ENCODE measurements around the gene FRMD1.

FRMD1 gene

DNA sequence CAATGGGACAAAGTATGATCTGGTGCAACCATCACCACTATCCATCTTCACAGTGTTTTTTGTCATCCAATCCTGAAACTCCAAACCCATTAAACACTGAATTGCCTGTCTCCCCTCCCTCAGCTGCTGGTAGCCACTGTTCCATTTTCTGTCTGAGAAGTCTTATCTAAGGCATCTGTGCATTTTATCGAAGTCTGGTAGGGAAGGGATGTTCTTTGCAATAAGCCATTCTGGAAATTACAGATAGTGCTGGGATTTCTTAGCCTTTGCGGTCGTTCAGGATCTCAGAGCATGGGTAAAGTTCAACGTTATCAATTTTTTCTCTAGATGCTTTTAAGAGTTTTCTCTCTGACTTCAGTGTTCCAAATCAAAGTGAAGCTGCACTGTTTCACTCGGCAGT, 57.4 kb downstream of the FRMD1 start:
- DNase-seq = no peak

DNA sequence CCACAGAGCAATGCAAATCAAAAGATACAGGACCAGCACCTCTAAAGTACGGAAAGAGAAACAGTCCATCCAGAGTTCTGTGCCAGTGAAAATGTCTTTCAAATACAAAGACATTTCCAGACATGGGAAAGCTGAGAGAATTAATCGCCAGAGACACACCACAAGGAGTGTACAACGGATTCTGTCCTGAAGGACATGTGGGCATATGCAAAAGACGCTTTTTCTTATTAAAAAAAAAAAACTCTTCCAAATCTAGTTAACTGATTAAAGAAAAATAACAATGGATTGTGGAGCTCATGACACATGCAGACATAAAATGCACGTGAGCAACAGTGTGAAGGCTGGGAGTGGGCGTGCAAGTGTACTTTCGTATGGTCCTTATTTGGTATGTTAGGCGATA, 58.8 kb downstream of the FRMD1 start:
- DNase-seq = no peak

DNA sequence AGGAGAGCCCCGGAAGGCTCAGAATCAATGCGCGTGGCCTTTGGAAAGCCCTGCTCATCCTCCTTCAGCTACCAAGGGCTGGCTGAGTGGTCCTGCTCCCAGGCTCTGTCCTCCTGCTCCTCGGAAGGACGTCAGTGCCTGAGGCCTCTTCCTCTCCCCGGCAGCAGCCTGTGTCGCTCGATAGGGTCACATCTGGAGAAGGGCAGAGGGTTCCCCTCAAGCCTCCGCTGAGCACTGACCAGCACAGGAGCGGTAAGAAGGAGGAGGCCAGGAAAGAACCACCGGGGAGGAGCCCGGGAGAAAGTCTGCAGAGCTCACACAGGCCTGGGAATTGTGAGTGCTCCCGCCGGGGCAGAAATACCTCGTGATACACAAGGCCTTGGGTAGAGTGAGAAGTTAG, 60.3 kb downstream of the FRMD1 start:
- no peak for DNase-seq

DNA sequence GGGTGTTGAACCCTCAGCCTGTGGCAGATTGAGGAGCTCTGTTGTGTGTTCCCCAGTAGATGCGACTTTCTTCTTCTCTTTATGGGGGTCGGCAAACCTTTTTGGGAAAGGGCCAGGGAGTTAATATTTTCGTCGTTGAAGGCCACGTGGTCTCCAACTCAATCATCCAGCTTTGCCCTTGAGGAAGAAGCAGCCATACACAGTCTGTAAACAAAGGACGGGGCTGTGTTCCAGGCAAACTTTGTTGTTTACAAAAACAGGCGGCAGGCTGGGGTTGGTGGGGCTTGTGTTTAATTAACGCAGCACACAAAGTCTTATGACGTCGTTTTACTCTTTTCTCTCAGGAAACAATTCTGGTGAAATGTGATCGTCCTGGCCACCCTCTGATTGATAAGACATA, 61.4 kb downstream of the FRMD1 start:
- no peak for DNase-seq

DNA sequence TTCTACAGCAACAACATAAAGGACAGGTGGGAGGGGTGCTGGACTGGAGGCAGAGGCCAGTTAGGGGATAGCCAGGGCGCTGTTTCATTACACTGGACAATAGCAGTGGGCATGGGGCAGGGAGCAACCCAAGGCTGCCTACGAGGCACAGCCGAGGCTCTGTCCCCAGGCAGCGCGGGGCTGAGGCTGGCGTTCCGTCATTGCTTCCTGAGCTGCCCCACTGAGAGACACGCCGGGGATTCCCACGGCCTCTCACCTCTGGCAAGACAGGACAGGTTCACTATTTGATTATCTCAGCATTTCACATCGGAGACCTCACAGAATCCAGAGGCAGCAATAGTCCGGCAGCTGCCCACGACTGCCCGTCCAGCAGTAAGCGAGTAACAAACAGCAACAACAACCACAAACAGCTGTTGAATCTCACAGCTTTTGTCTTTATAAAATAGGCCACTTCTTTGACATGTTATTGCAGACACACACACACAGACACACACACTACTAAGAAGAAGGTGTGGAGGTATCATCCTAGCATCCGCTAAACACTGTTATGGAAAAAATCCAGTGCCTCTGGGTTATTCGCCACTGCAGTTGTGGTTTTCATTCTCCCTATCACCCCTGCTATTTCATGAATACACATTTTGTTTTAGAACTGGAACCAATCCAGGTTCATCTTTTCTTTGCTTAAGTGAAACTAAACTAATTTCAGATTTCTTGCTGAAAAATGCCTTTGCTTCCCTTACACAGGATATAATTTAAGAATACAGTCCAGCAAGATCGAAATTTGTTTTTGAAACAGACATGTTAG, 62.1 kb downstream of the FRMD1 start:
- no peak for DNase-seq

DNA sequence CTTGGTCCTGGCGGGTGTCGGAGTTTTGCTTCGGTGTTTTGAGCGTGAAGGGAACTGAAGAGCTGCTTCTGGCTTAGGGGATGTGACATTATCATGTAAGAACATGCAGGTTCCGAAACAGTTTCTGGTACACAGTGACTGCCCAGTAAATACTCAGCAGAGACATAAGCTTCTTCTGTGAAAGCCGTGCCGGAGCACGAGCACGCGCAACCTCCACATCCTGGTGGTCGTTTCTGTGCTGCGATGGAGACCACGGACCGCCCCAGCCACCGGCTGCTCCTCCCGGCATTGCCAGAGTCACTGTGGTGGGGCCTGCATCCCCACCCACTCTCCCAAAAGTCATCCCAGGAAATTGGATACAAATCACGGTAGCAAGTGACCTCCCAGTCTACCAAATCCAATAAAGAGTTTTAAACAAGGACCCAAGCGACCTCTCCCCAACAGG, 62.8 kb downstream of the FRMD1 start:
- DNase-seq = no peak

DNA sequence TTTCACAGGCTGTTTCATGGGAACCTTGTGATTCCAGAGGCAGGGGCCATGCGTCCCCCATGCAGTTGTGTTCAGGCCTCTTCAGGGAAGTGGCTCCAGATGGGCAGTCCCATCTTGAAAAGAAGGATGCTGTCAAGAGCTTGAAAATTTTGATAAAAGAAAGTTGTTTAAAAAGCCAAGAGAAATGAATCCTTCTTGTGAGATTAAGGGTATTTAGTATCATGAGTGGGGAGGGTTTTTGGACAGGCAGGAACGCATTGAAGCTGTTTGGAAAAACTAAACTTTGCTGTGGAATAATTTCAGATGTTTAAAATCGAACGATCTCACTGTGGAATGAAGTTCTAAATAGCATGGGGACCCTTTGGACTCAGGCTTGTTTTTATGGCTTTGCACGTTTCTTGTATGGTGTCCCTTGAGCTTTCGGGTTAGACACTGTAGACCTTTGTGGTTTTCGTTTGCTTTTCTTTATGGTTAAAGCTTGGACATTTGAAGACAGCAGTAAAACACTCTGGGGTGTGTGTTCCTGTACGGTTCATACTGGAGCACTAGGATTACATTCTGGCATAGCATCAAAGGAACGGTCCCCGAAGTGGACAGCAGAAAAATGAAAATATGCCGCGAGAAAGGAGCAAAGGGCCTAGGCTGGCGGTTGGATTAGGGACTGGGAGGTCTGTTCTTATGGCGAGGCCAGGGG, 63.4 kb downstream of the FRMD1 start:
- DNase-seq = no peak

DNA sequence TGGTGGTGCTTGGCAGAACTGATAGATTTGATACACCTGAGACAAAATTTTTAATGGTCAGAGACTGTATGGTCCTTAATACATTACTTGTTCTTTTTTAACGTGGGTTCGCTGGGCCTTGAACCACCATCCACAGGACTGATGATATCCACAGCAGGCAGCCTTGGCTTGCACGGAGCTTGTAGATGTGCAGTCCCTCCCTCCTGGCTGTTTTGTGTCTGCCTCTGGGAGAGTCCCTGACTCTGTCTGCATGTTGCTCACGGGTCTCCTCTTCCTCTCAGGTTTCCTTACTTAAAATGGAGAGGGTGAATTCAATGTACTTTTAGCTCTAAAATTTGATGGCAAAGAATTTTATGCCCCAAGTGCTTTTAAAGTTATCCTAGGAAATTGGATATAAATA, 64.0 kb downstream of the FRMD1 start:
- no peak for DNase-seq

DNA sequence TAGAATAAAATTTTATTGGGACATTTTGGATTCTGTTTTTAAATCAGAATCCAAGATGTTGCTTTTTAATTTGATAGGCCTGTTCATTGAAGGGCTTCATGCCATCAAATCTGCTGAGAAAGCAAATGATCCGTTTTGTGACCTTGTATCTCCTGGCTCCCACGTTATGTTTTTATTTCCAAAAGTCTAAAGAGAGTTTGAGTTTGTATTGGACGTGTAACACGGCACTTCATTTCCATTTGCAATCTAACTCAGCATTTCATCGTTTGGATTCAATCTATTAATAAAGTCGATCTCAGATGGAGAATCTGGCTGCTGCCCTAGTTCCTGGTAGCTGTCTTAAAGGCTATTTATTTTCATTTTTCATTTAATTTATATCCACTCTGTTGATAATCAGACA, 64.6 kb downstream of the FRMD1 start:
- no peak for DNase-seq

DNA sequence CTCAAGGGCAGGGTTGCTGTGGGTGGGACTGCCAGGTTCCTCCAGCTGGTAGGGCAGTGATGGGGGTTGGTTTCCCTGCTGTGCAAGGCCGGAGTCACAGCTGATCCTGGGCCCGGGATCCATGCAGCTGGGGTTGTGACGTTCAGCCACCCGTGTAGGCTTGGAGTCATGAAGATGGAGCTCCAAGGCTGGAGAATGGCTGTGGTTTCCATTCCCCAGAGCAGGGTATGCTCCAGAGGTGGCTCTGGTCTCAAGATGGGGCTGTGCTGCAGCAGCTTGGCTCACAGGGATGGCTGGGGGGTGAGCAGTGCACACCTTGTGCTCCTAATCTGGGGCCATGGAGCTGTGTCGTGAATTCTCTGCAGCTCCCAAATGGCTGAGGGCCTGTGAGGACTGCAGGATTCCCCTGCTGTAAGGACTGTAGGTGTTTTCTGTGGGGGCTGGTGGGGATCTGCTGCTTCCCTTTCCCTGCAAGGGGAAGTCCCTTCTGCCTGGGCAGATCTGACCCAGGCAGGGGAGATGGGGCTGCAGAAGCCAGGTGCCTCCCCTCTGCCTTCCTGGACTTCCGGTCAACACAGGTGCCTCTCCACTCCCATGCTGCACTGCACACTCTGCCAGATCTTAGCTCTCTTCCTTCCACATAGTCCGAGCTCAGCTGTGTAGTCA, 65.6 kb downstream of the FRMD1 start:
- no peak for DNase-seq

DNA sequence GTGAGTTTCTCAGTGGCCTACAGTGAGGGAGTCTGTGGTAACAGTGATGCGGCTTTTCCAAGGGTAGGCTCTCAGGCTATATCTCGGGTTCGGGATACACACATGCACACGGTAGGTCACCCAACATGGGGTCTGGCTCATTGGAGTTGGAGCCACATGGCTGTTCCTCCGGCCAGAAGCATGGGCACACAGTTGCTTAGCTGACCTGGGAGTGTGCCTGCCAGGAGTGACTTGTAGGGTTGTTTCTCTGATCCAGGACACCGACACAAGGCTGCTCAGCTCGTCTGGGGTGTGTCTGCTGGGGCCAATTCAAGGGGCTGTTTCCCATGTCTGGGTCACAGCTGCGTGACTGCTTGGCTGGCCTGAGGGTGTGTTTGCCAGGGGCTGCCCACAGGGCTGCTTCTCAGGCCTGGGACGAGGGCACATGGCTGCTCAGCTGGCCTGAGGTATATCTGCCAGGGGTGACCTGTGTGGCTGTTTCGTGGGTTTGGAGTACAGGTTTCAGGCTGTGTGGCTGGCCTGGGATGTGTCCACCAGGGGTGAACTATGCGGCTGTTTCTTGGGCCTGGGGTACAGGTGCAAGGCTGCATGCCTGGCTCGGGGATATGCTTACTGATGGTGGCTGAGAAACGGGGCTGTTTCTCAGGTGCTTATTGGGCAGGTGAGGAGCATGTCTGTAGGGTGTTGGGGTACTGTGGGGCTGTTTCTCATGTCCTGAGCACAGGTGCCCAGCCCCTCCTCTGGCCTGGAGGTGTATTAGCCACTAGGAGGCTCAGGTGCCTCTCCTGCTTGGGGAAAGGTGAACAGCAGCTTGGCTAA, 66.4 kb downstream of the FRMD1 start:
- DNase-seq = no peak

DNA sequence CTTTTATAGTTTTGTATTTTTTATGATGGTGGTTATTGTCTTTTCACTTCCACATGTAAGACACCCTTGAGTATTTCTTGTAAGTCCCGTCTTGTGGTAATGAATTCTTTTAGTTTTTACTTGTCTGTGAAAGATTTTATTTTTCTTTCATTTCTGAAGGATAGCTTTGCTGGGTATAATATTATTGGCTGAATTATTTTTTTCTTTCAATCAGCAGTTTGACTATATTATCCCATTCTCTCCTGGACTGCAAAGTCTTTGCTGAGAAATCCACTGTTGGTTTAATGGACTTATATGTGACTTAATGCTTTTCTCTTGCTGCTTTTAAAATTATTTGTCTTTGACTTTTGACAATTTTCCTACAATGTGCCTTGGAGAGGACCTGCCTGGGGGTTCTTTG, 67.7 kb downstream of the FRMD1 start:
- no peak for DNase-seq

DNA sequence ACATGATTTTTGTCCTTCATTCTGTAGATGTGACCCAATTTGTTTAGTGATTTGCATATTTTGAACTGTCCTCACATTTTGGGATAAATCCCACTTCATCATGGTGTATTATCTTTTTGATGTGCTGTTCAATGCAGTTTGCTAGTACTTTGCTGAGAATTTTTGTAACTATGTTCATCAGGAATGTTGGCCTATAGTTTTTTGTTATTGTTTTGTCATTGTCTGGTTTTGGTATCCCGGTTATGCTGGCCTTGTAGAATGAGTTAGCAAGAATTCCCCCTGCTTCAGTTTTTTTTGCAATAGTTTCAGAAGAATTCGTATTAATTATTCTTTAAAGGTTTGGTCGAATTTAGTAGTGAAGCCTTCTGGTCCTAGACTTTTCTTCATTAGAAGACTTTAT, 69.7 kb downstream of the FRMD1 start:
- DNase-seq = no peak

DNA sequence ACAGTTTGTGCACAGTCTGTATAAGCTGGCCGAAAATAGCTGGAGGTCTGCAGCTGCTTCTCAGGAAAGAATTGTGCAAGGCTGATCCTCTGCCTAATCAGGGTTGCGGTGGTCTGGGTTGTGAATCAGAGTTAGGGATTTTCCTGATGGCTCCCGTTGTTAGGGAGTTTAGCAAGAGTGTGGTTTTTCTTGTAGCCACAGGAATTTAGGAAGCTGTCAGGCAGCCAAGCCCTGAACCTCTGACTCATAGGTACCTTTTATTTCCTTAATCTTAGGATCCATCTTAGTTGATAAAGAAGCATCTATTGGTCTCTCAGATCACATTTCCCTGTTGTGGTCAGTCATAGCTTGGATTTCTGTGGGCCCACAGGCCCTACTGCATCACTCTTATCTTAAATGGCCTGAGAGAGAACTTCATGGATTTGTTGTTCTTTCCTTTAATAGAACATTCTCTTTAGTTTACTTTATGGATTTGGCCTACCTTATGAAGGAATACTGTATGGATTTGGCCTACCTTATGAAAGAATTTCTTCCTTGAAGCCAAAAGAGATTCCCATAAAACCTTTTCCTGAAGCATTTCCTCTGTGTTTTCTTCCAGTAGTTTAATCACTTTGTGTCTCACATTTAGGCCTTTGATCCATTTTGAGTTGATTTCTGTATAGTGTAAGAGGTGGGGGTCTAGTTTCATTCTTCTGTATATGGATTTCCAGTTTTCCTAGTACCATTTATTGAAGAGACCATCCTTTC, 71.2 kb downstream of the FRMD1 start:
- no peak for DNase-seq

DNA sequence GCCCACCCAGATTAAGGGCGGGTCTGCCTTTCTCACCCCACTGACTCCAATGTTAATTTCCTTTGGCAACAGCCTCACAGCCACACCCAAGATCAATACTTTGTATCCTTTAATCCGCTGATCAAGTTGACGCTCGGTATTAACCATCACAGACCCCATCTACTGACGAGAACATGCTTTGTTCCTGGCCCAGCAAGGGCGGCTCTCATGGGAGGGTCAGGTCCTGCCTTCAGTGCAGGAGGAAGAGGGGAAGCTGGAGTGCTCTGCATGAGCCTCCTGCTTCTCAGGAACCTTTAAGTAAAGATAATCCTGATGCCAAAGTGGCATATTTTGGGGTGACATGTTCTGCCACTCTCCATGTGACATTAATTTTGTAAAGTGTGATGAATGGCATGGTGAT, 73.2 kb downstream of the FRMD1 start:
- DNase-seq = no peak

DNA sequence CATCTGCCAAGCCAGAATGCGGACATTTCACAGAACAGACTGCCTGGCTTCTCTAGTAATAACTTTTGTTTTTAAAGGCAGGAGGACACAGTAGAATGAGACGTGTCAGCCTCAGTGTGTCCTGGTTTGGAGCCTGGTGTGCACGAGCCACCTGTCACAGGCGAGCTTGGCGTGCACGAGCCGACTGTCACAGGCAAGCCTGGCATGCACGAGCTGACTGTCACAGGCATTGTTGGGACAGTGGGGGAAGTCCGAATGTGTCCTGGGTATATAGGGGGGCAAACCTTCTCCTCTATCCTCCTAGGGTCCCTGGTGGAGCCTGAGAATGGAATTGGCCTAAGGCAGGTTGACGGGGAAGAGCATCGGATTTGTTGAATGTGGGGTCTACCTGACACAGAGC, 74.1 kb downstream of the FRMD1 start:
- DNase-seq = no peak

DNA sequence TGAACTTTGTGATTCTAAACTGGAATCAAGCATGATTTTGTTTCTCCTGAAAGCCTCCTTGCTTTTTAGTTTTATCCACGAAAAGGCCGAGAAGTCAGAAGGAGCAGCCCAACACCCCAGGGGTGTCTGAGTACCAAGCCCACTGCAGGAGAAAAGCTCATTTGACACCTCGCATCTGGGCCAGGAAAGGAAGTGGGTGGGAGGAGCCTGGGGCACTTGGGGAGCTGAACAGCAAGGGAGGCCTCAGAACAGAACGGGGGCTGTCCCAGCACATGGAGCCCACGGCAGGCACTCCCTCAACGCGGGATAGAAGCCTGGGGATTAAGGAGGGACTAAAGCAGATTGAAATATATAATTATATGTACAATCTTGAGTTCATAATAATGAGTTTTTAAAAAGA, 75.0 kb downstream of the FRMD1 start:
- no peak for DNase-seq
